NB4 (cell line): ENCODE measurements around the gene CD200R1.

Experiments
- DNase-seq: peaks from one replicate; pipeline ENCODE4 v3.0.0; 2010; ENCODE audit warnings: low read depth
- H3K4me3 ChIP-seq: one replicate; pipeline ENCODE4 v1.5.1; 2011; ENCODE audit warnings: mild to moderate bottlenecking, low read depth, low read length, moderate library complexity
- MYC ChIP-seq: IDR thresholded peaks from 2 replicates; pipeline ENCODE4 v1.6.1; 2011; ENCODE audit warnings: low read depth, low read length
- POLR2A ChIP-seq: IDR thresholded peaks from 2 replicates; pipeline ENCODE4 v1.6.1; 2011; ENCODE audit warnings: mild to moderate bottlenecking; ENCODE audit not compliant: insufficient read length; ENCODE audit errors: extremely low read depth
- TF ChIP-seq, protein P1 (sequence below): IDR thresholded peaks from 2 replicates; pipeline ENCODE4 v1.6.1; 2011; ENCODE audit warnings: low read depth, low read length
- TF ChIP-seq, protein P2 (sequence below): IDR thresholded peaks from one replicate; pipeline ENCODE4 v1.5.1; 2012; ENCODE audit warnings: low read depth, low read length

CD200R1 gene

GRCh38 chr3:112871735-112872134 lies 103.2 kb downstream of the CD200R1 start:
- TF ChIP-seq, protein P1, sequence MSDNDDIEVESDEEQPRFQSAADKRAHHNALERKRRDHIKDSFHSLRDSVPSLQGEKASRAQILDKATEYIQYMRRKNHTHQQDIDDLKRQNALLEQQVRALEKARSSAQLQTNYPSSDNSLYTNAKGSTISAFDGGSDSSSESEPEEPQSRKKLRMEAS, result no peak
- TF ChIP-seq MYC (no peak), POLR2A (no peak)
- TF ChIP-seq, protein P2, sequence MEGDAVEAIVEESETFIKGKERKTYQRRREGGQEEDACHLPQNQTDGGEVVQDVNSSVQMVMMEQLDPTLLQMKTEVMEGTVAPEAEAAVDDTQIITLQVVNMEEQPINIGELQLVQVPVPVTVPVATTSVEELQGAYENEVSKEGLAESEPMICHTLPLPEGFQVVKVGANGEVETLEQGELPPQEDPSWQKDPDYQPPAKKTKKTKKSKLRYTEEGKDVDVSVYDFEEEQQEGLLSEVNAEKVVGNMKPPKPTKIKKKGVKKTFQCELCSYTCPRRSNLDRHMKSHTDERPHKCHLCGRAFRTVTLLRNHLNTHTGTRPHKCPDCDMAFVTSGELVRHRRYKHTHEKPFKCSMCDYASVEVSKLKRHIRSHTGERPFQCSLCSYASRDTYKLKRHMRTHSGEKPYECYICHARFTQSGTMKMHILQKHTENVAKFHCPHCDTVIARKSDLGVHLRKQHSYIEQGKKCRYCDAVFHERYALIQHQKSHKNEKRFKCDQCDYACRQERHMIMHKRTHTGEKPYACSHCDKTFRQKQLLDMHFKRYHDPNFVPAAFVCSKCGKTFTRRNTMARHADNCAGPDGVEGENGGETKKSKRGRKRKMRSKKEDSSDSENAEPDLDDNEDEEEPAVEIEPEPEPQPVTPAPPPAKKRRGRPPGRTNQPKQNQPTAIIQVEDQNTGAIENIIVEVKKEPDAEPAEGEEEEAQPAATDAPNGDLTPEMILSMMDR, result no peak
- DNase-seq, result no peak
- no peak overlapping the region for H3K4me3 ChIP-seq
